ENCODE data around the gene UBE2N. TPM values are rescaled to one million over a fixed set of nuclear protein-coding genes. Genes with fewer than 3 reads are reported as not detected.
A peak's percentile ranks its signal among the peaks of the same experiment; 100 is the strongest.
"Not testable (repeated sequence)": the region's sequence is repeated elsewhere in the genome, so short reads cannot be mapped to it uniquely, and the experiment has no call there.

The UBE2N gene
- polyA plus RNA-seq, 1 experiment = 159 TPM

GRCh38 chr12:93380480-93381121 is 61.1 kb downstream of the UBE2N start:
- DNase-seq (ENCODE audit: low read depth, low spot score) = no peak
- ChIA-PET POLR2A (interaction anchor here (0.8 to 1.3 kb wide), 2 partner anchors 451 to 757 kb away, joined by 3 read pairs; no protein-coding TSS in a partner anchor), CTCF (interaction anchor here (0.7 to 6.4 kb wide), 10 partner anchors 8 to 396 kb away, joined by 3 to 49 read pairs (median 4); no protein-coding TSS in a partner anchor)
- H3K4me3 ChIP-seq (ENCODE audit: low read depth, low read length) = peak overlapping the region; percentile 91
- no peaks in the 10 kb centered on the region for H3K27me3 ChIP-seq (ENCODE audit: control insufficient read depth, insufficient read depth, low read length)
- H3K27ac ChIP-seq (ENCODE audit: low read depth, low read length) = peak overlapping the region; percentile 75
- TF ChIP-seq, protein P1, sequence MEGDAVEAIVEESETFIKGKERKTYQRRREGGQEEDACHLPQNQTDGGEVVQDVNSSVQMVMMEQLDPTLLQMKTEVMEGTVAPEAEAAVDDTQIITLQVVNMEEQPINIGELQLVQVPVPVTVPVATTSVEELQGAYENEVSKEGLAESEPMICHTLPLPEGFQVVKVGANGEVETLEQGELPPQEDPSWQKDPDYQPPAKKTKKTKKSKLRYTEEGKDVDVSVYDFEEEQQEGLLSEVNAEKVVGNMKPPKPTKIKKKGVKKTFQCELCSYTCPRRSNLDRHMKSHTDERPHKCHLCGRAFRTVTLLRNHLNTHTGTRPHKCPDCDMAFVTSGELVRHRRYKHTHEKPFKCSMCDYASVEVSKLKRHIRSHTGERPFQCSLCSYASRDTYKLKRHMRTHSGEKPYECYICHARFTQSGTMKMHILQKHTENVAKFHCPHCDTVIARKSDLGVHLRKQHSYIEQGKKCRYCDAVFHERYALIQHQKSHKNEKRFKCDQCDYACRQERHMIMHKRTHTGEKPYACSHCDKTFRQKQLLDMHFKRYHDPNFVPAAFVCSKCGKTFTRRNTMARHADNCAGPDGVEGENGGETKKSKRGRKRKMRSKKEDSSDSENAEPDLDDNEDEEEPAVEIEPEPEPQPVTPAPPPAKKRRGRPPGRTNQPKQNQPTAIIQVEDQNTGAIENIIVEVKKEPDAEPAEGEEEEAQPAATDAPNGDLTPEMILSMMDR (IDR thresholded peaks at IDR 0.05; ENCODE audit: low read depth, low read length) = peak; percentile 42
- H3K9me3 ChIP-seq (ENCODE audit: control insufficient read depth, insufficient read depth, low read length) = no peaks in the 10 kb centered on the region

GRCh38 chr12:93379981-93380361 is 61.8 kb downstream of the UBE2N start:
- ChIA-PET POLR2A (no interaction called here), CTCF (interaction anchor here (0.7 to 6.4 kb wide), 8 partner anchors 9 to 395 kb away, joined by 3 to 49 read pairs (median 5); no protein-coding TSS in a partner anchor)
- Histone ChIP-seq H3K27ac (ENCODE audit: low read depth, low read length) (no peak overlapping the region), H3K4me3 (ENCODE audit: low read depth, low read length) (peak overlapping the region; percentile 91), H3K9me3 (ENCODE audit: control insufficient read depth, insufficient read depth, low read length) (no peaks in the 10 kb centered on the region), H3K27me3 (ENCODE audit: control insufficient read depth, insufficient read depth, low read length) (no peaks in the 10 kb centered on the region)
- TF ChIP-seq, protein P1 (IDR thresholded peaks at IDR 0.05; ENCODE audit: low read depth, low read length) = no peak
- no peak for DNase-seq (ENCODE audit: low read depth, low spot score)

DNA sequence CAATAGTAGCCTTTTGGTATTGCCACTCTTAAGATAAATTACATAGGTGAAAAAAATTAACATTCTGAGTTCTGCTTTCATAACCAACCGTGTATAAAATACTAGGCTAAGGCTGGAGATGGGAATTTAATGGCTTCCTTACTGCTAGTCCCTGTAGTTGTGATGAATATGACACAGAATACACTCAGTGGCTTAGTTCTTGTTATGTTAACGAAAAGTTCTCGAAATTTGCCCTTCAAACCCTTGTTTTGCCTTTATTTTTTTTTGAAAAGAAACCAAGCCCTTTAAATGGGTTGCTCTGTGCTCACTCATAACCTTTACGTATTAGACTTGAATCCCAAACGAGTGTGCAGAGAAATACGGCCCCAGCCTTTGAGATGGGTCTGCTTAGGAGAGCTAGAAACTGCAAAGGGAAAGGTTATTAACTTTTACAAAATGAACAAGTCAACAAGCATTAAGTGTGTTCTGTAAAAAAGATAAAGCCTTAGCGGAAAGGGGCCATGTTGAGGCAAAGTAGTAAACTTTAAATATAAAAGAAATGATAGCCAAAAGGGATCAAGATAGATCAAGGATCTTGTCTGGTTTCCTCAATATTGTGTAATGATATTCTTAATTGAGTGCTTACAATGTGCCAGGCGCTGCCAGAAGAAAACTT is 62.3 kb downstream of the UBE2N start:
- peak overlapping the region; percentile 91 for H3K4me3 ChIP-seq (ENCODE audit: low read depth, low read length)
- CTCF ChIA-PET = interaction anchor here (0.7 to 6.4 kb wide), 3 partner anchors 17 to 392 kb away, joined by 3 to 49 read pairs (median 9); no protein-coding TSS in a partner anchor
- POLR2A ChIA-PET = interaction anchor here (1.0 kb wide), 1 partner anchor 8 kb away, joined by 3 read pairs; no protein-coding TSS in a partner anchor
- H3K27ac ChIP-seq (ENCODE audit: low read depth, low read length) = no peak overlapping the region
- TF ChIP-seq, protein P1 (IDR thresholded peaks at IDR 0.05; ENCODE audit: low read depth, low read length) = no peak
- DNase-seq (ENCODE audit: low read depth, low spot score) = no peak
- H3K9me3 ChIP-seq (ENCODE audit: control insufficient read depth, insufficient read depth, low read length) = no peaks in the 10 kb centered on the region
- H3K27me3 ChIP-seq (ENCODE audit: control insufficient read depth, insufficient read depth, low read length) = no peaks in the 10 kb centered on the region

DNA sequence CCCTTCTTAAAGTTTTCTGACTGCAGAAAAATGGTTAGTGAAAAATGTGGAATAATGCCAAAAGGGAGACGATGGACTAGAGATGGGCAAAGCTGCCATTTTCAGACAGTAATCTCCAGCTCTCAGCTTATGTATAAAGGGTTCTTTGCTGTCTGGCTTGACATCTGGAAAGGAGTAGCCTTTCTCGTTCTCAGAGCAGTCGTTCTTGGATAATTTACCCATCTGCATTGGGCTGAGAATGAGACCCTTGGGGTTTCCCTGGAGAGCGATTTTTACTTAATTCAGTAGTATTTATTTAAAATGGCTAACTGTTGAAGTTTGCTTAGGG is 62.8 kb downstream of the UBE2N start:
- ChIA-PET POLR2A (interaction anchor here (1.0 kb wide), 1 partner anchor 9 kb away, joined by 3 read pairs; no protein-coding TSS in a partner anchor), CTCF (interaction anchor here (6.4 kb wide), 1 partner anchor 392 kb away, joined by 49 read pairs; no protein-coding TSS in a partner anchor)
- Histone ChIP-seq H3K4me3 (ENCODE audit: low read depth, low read length) (peak overlapping the region; percentile 91), H3K27me3 (ENCODE audit: control insufficient read depth, insufficient read depth, low read length) (no peaks in the 10 kb centered on the region), H3K9me3 (ENCODE audit: control insufficient read depth, insufficient read depth, low read length) (no peaks in the 10 kb centered on the region), H3K27ac (ENCODE audit: low read depth, low read length) (peak overlapping the region; percentile 88)
- TF ChIP-seq, protein P1 (IDR thresholded peaks at IDR 0.05; ENCODE audit: low read depth, low read length) = no peak
- no peak for DNase-seq (ENCODE audit: low read depth, low spot score)

DNA sequence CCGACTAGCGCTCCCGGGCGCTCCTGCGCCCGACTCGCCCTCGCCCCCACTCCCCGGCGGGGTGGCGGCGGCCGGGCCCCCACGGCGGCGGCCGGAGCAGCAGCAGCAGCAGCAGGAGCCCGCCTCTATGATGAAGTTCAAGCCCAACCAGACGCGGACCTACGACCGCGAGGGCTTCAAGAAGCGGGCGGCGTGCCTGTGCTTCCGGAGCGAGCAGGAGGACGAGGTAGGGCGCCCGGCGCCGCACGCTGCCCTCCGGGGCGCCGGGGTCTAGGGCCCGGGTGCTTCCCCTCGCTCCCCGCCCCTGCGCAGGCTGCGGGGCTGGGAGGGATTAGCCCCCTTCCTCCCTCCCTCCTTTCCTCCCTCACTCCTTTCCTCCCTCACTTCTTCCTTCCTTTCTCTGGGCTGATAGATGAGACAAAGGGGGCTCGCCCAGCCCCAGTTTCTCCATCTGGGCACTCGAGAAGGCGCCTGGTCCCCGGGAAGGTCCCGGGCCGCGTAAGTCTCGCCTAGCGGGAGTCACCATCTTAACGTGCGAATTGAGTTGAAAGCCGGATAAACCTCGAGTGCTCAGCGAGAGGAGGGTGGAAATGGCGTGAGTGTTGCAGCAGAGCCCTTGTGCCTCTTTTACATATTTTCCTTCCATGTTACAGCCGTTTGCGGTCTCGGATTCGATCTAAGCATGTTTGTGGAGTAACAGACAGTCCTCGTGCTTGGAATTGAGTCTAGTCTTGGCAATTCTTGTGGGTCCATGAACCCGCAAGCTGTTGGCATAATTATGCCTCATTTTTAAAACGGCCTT is 63.4 kb downstream of the UBE2N start:
- H3K9me3 ChIP-seq (ENCODE audit: control insufficient read depth, insufficient read depth, low read length); CTCF ChIA-PET; H3K27me3 ChIP-seq (ENCODE audit: control insufficient read depth, insufficient read depth, low read length): not testable (repeated sequence)
- peak overlapping the region; percentile 88 for H3K27ac ChIP-seq (ENCODE audit: low read depth, low read length)
- peak overlapping the region; percentile 91 for H3K4me3 ChIP-seq (ENCODE audit: low read depth, low read length)
- DNase-seq (ENCODE audit: low read depth, low spot score) = peak; percentile 32
- POLR2A ChIA-PET = interaction anchor here (1.0 kb wide), 1 partner anchor 9 kb away, joined by 3 read pairs; no protein-coding TSS in a partner anchor
